ENCODE results near the gene ITK. TPM values are rescaled to one million over a fixed set of nuclear protein-coding genes. Genes with fewer than 3 reads are reported as not detected.

Gene ITK
- polyA plus RNA-seq, 1 donor (not counting 4 experiments of a cell fraction or from before 2014, with no cell fraction given): not detected

GRCh38 chr5:157290981-157291711, 110.5 kb downstream of the ITK start:
- H2AFZ ChIP-seq (ENCODE audit: control insufficient read depth, low read length): no peak overlapping the region
- no peaks in the 10 kb centered on the region for H3K4me1 ChIP-seq (ENCODE audit: control insufficient read depth, extremely low read depth, insufficient read depth, low read length)
- no peaks in the 10 kb centered on the region for H3K9me1 ChIP-seq (ENCODE audit: control insufficient read depth, extremely low read depth, insufficient read depth, low read length)
- DNase-seq (ENCODE audit: low read depth, low spot score) (no peak), FAIRE-seq (no peak)
- no peaks in the 10 kb centered on the region for H4K20me1 ChIP-seq (ENCODE audit: control insufficient read depth, extremely low read depth, insufficient read depth, low read length)
- no peaks in the 10 kb centered on the region for H3K27me3 ChIP-seq (ENCODE audit: control insufficient read depth, extremely low read depth, insufficient read depth, low read length)
- H3K27ac ChIP-seq (ENCODE audit: control insufficient read depth, insufficient read depth, low read length): no peak overlapping the region
- TF ChIP-seq CTCF (optimal IDR thresholded peaks at IDR 0.05 in 1 of 3, IDR thresholded peaks at IDR 0.05 in 1 of 3, conservative IDR thresholded peaks at IDR 0.05 in 1 of 3; ENCODE audit: extremely low read depth in 1 of 3, insufficient read depth in 2 of 3, low read length in 3 of 3): no peak
- no peak overlapping the region for H3K9ac ChIP-seq (ENCODE audit: control insufficient read depth, extremely low read depth, insufficient read depth, low read length)
- H3K4me2 ChIP-seq (ENCODE audit: control insufficient read depth, extremely low read depth, insufficient read depth, low read depth, low read length): no peak overlapping the region
- no peaks in the 10 kb centered on the region for H3K9me3 ChIP-seq (ENCODE audit: control insufficient read depth, low read depth, low read length)
- dilution Hi-C loops (cut with MboI; ENCODE audit: extremely low pct_ligation_motif_present, low sequenced_read_pairs): no loop called here
- no peak overlapping the region for H3K4me3 ChIP-seq (ENCODE audit: control insufficient read depth in 2 of 3, extremely low read depth in 1 of 3, insufficient read depth in 2 of 3, low read depth in 1 of 3, low read length in 3 of 3)
- H3K79me2 ChIP-seq (ENCODE audit: control insufficient read depth, insufficient read depth, low read length): no peaks in the 10 kb centered on the region
- no peaks in the 10 kb centered on the region for H3K36me3 ChIP-seq (ENCODE audit: control insufficient read depth in 2 of 2, extremely low read depth in 1 of 2, insufficient read depth in 2 of 2, low read length in 2 of 2)

GRCh38 chr5:157292599-157292998, 112.0 kb downstream of the ITK start:
- H4K20me1 ChIP-seq (ENCODE audit: control insufficient read depth, extremely low read depth, insufficient read depth, low read length): no peaks in the 10 kb centered on the region
- H3K27me3 ChIP-seq (ENCODE audit: control insufficient read depth, extremely low read depth, insufficient read depth, low read length): no peaks in the 10 kb centered on the region
- dilution Hi-C loops (cut with MboI; ENCODE audit: extremely low pct_ligation_motif_present, low sequenced_read_pairs): no loop called here
- H3K27ac ChIP-seq (ENCODE audit: control insufficient read depth, insufficient read depth, low read length): no peak overlapping the region
- FAIRE-seq (no peak), DNase-seq (ENCODE audit: low read depth, low spot score) (no peak)
- no peaks in the 10 kb centered on the region for H3K9me3 ChIP-seq (ENCODE audit: control insufficient read depth, low read depth, low read length)
- no peak for TF ChIP-seq EZH2 (IDR thresholded peaks at IDR 0.05; ENCODE audit: low read length)
- no peak for TF ChIP-seq CTCF (optimal IDR thresholded peaks at IDR 0.05 in 1 of 3, IDR thresholded peaks at IDR 0.05 in 1 of 3, conservative IDR thresholded peaks at IDR 0.05 in 1 of 3; ENCODE audit: extremely low read depth in 1 of 3, insufficient read depth in 2 of 3, low read length in 3 of 3)
- no peaks in the 10 kb centered on the region for H3K79me2 ChIP-seq (ENCODE audit: control insufficient read depth, insufficient read depth, low read length)
- H3K9me1 ChIP-seq (ENCODE audit: control insufficient read depth, extremely low read depth, insufficient read depth, low read length): no peaks in the 10 kb centered on the region
- H3K4me3 ChIP-seq (ENCODE audit: control insufficient read depth in 2 of 3, extremely low read depth in 1 of 3, insufficient read depth in 2 of 3, low read depth in 1 of 3, low read length in 3 of 3): no peak overlapping the region
- H3K36me3 ChIP-seq (ENCODE audit: control insufficient read depth in 2 of 2, extremely low read depth in 1 of 2, insufficient read depth in 2 of 2, low read length in 2 of 2): no peaks in the 10 kb centered on the region
- no peak overlapping the region for H3K4me2 ChIP-seq (ENCODE audit: control insufficient read depth, extremely low read depth, insufficient read depth, low read depth, low read length)
- H2AFZ ChIP-seq (ENCODE audit: control insufficient read depth, low read length): no peak overlapping the region
- no peak overlapping the region for H3K9ac ChIP-seq (ENCODE audit: control insufficient read depth, extremely low read depth, insufficient read depth, low read length)
- H3K4me1 ChIP-seq (ENCODE audit: control insufficient read depth, extremely low read depth, insufficient read depth, low read length): no peaks in the 10 kb centered on the region
